Tibial nerve (tissue), 4 donors: Measurements from ENCODE around the gene OR10R2.

Experiments
- EP300 ChIP-seq, 2 donors: sonication (generic); formaldehyde crosslinking; IDR thresholded peaks; one replicate each; pipeline ENCODE4 v1.6.1; 2017; ENCODE audit warnings: antibody characterized with exemption in 2 of 2, mild to moderate bottlenecking in 1 of 2
- POLR2A ChIP-seq, 2 donors: fragments of 450-650 bp; IDR thresholded peaks; one replicate each; pipeline ENCODE4 v1.6.1; 2017; ENCODE audit warnings: antibody characterized with exemption in 2 of 2, mild to moderate bottlenecking in 2 of 2, moderate library complexity in 2 of 2
- TF ChIP-seq, protein P1 (sequence below), 5 experiments: fragments of 200-600 bp in 3 of 5; fragments of 450-650 bp in 2 of 5; sonication (generic) in 3 of 5; IDR thresholded peaks; one replicate each; pipeline ENCODE4 v1.5.1; 2016 to 2019; ENCODE audit warnings: antibody characterized with exemption in 5 of 5, mild to moderate bottlenecking in 3 of 5, moderate library complexity in 2 of 5

GRCh38 chr1:158454537-158454936 lies 17.5 kb upstream of the OR10R2 start:
- TF ChIP-seq, protein P1, sequence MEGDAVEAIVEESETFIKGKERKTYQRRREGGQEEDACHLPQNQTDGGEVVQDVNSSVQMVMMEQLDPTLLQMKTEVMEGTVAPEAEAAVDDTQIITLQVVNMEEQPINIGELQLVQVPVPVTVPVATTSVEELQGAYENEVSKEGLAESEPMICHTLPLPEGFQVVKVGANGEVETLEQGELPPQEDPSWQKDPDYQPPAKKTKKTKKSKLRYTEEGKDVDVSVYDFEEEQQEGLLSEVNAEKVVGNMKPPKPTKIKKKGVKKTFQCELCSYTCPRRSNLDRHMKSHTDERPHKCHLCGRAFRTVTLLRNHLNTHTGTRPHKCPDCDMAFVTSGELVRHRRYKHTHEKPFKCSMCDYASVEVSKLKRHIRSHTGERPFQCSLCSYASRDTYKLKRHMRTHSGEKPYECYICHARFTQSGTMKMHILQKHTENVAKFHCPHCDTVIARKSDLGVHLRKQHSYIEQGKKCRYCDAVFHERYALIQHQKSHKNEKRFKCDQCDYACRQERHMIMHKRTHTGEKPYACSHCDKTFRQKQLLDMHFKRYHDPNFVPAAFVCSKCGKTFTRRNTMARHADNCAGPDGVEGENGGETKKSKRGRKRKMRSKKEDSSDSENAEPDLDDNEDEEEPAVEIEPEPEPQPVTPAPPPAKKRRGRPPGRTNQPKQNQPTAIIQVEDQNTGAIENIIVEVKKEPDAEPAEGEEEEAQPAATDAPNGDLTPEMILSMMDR (IDR thresholded peaks at IDR 0.05), result no peak
- TF ChIP-seq POLR2A (IDR thresholded peaks at IDR 0.05) (no peak), EP300 (IDR thresholded peaks at IDR 0.05) (no peak)
